ENCODE measurements around the gene KCNG2.

Gene KCNG2

DNA sequence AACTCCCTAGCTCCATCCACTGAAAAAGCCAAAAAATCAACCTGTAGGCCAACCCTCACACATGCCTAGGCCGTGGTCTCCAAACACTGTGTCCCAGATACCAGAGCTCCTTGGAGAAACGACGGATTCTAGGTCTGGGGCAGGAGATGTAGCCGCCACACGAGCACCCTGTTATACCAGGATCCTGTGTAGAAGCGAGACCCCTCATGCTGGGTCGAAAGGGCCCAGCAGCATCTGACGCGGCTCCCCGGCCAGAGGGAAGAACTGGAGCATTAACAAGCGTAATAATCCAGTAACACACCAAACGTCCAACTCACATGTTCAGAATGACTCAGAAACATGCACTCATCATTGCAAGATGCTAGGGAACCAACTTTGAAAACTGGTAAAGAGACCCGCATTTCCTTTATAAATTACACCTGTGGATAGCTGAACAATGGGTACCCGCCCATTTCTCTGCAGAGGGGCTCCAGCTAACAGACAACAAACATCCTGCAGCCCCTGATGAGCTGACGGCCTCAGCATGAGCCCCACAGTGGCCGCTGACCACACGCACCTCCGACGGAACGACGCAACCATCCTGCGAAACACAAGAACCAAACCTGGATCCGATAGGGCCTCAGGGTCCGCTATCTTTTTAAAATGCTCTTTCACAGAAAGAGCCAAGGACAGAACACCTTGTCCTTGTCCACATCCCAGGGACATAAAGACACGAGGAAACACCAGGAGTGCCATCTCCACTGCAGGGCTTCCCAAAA, 139.5 kb downstream of the KCNG2 start:
- Histone ChIP-seq H3K4me1 (ENCODE audit: control insufficient read depth, low read depth, low read length) (no peaks in the 10 kb centered on the region), H2BK5ac (ENCODE audit: low read length) (no peak overlapping the region), H3K18ac (ENCODE audit: low read length) (no peak overlapping the region), H3K27me3 (ENCODE audit: insufficient read depth, low read length, poor library complexity) (no peaks in the 10 kb centered on the region), H4K5ac (ENCODE audit: low read length) (no peak overlapping the region), H3K9ac (ENCODE audit: low read length) (no peak overlapping the region), H3K4me3 (ENCODE audit: low read length) (no peak overlapping the region), H3K4me2 (ENCODE audit: low read length) (no peak overlapping the region), H3K27ac (ENCODE audit: low read depth, low read length) (no peak overlapping the region), H2AK5ac (ENCODE audit: low read length) (no peak overlapping the region), H2BK15ac (replicated peaks; ENCODE audit: low read depth) (no peak overlapping the region), H3K36me3 (ENCODE audit: control insufficient read depth, insufficient read depth, low read length) (no peaks in the 10 kb centered on the region), H4K8ac (ENCODE audit: low read depth, low read length) (no peak overlapping the region), H3K56ac (ENCODE audit: low read length) (no peak overlapping the region), H3K4ac (ENCODE audit: low read depth, low read length) (no peak overlapping the region), H3K79me2 (ENCODE audit: control insufficient read depth, insufficient read depth, low read length) (no peaks in the 10 kb centered on the region), H3K79me1 (ENCODE audit: low read length) (no peaks in the 10 kb centered on the region), H2BK120ac (ENCODE audit: low read depth, low read length) (no peak overlapping the region), H3K23ac (ENCODE audit: low read length) (no peak overlapping the region)
- WGBS (ENCODE audit: extremely low coverage, insufficient coverage, low lambda C conversion rate) = no CpG with 5 or more reads among the region's 25 CpGs
- DNase-seq = no peak

DNA sequence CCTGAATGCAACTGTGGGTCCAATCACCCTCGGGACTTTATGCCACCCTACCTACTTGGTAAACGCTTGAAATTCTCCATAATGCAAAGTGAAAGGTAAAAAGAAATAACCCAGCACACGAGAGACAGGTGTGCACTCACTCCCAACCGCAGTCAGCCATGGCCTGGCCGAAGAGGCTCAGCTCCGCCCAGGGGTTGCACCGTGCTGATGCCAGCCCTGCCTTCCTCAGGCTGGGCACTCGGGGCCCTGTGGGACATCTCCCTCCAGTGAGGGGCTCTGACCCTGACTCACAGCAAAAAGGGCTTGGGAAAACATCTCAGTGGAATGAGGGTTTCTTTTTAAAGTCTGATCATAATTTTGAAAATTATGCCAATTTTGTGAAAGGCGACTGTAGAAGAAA, 140.5 kb downstream of the KCNG2 start:
- H3K23ac ChIP-seq (ENCODE audit: low read length) = no peak overlapping the region
- H2BK15ac ChIP-seq (replicated peaks; ENCODE audit: low read depth) = no peak overlapping the region
- no CpG with 5 or more reads among the region's 9 CpGs for WGBS (ENCODE audit: extremely low coverage, insufficient coverage, low lambda C conversion rate)
- no peaks in the 10 kb centered on the region for H3K79me2 ChIP-seq (ENCODE audit: control insufficient read depth, insufficient read depth, low read length)
- H3K4ac ChIP-seq (ENCODE audit: low read depth, low read length) = no peak overlapping the region
- H3K4me3 ChIP-seq (ENCODE audit: low read length) = no peak overlapping the region
- H3K36me3 ChIP-seq (ENCODE audit: control insufficient read depth, insufficient read depth, low read length) = no peaks in the 10 kb centered on the region
- no peak overlapping the region for H3K9ac ChIP-seq (ENCODE audit: low read length)
- H3K79me1 ChIP-seq (ENCODE audit: low read length) = no peaks in the 10 kb centered on the region
- H3K18ac ChIP-seq (ENCODE audit: low read length) = no peak overlapping the region
- H4K8ac ChIP-seq (ENCODE audit: low read depth, low read length) = no peak overlapping the region
- H2BK5ac ChIP-seq (ENCODE audit: low read length) = no peak overlapping the region
- no peak for DNase-seq
- no peak overlapping the region for H2BK120ac ChIP-seq (ENCODE audit: low read depth, low read length)
- no peaks in the 10 kb centered on the region for H3K27me3 ChIP-seq (ENCODE audit: insufficient read depth, low read length, poor library complexity)
- H3K27ac ChIP-seq (ENCODE audit: low read depth, low read length) = no peak overlapping the region
- H3K4me1 ChIP-seq (ENCODE audit: control insufficient read depth, low read depth, low read length) = no peaks in the 10 kb centered on the region
- no peak overlapping the region for H3K56ac ChIP-seq (ENCODE audit: low read length)
- H4K5ac ChIP-seq (ENCODE audit: low read length) = no peak overlapping the region
- no peak overlapping the region for H2AK5ac ChIP-seq (ENCODE audit: low read length)
- H3K4me2 ChIP-seq (ENCODE audit: low read length) = no peak overlapping the region

DNA sequence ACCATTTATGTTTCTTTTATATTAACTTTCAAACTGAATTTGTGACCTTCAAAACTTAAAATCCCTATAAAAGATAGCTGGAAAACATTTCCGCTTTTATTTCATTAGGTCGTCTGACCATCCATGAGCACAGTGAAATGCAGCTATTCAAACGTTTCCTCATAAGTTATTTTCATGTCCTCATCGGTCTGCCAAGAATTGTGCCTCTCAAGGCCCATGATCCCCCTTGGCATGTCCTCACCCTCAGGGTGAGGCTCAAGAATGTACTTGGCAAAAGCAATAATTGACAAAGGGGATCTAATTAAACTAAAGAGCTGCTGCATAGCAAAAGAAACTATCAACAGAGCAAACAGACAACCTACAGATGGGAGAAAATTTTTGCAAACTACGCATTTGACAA, 141.4 kb downstream of the KCNG2 start:
- H3K27ac ChIP-seq (ENCODE audit: low read depth, low read length) = no peak overlapping the region
- H3K4me3 ChIP-seq (ENCODE audit: low read length) = no peak overlapping the region
- no peak overlapping the region for H3K23ac ChIP-seq (ENCODE audit: low read length)
- H3K27me3 ChIP-seq (ENCODE audit: insufficient read depth, low read length, poor library complexity) = no peaks in the 10 kb centered on the region
- H4K5ac ChIP-seq (ENCODE audit: low read length) = no peak overlapping the region
- no peak for DNase-seq
- no peaks in the 10 kb centered on the region for H3K79me1 ChIP-seq (ENCODE audit: low read length)
- H3K79me2 ChIP-seq (ENCODE audit: control insufficient read depth, insufficient read depth, low read length) = no peaks in the 10 kb centered on the region
- H3K36me3 ChIP-seq (ENCODE audit: control insufficient read depth, insufficient read depth, low read length) = no peaks in the 10 kb centered on the region
- no peak overlapping the region for H2BK120ac ChIP-seq (ENCODE audit: low read depth, low read length)
- H4K8ac ChIP-seq (ENCODE audit: low read depth, low read length) = no peak overlapping the region
- no peak overlapping the region for H3K4ac ChIP-seq (ENCODE audit: low read depth, low read length)
- no peak overlapping the region for H3K18ac ChIP-seq (ENCODE audit: low read length)
- H3K56ac ChIP-seq (ENCODE audit: low read length) = no peak overlapping the region
- no peak overlapping the region for H3K9ac ChIP-seq (ENCODE audit: low read length)
- no CpG with 5 or more reads among the region's 5 CpGs for WGBS (ENCODE audit: extremely low coverage, insufficient coverage, low lambda C conversion rate)
- no peak overlapping the region for H2BK15ac ChIP-seq (replicated peaks; ENCODE audit: low read depth)
- H3K4me1 ChIP-seq (ENCODE audit: control insufficient read depth, low read depth, low read length) = no peaks in the 10 kb centered on the region
- no peak overlapping the region for H3K4me2 ChIP-seq (ENCODE audit: low read length)
- H2AK5ac ChIP-seq (ENCODE audit: low read length) = no peak overlapping the region
- H2BK5ac ChIP-seq (ENCODE audit: low read length) = no peak overlapping the region

DNA sequence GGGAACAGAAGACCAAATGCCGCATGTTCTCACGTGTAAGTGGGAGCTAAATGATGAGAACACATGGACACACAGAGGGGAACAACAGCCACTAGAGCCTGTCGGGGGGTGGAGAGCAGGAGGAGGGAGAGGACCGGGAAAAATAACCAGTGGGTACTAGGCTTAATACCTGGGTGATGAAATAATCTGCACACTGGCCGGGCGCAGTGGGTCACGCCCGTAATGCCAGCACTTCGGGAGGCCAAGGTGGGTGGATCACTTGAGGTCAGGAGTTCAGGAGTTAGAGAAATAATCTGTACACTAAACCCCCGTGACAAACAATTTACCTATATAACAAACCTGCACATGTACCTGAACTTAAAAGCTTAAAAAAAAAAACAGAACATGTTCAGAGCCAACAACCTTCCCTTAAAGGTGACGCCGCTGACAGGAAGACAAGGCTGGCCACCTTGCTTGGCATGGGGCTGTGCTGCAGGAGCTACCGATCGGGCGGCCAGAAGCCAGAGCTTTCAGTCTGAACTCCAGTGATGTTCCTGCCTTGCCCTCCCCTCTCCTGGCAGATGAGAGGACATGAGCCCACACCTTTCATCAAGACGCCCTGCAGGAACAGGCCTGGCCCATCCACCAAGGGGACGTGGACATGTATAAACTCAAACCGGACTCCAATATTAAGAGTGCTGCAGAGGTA, 142.5 kb downstream of the KCNG2 start:
- H3K27ac ChIP-seq (ENCODE audit: low read depth, low read length) = no peak overlapping the region
- H4K8ac ChIP-seq (ENCODE audit: low read depth, low read length) = no peak overlapping the region
- H3K4me3 ChIP-seq (ENCODE audit: low read length) = no peak overlapping the region
- no peak overlapping the region for H3K4me2 ChIP-seq (ENCODE audit: low read length)
- no peaks in the 10 kb centered on the region for H3K27me3 ChIP-seq (ENCODE audit: insufficient read depth, low read length, poor library complexity)
- H3K79me2 ChIP-seq (ENCODE audit: control insufficient read depth, insufficient read depth, low read length) = no peaks in the 10 kb centered on the region
- H3K56ac ChIP-seq (ENCODE audit: low read length) = no peak overlapping the region
- no peak overlapping the region for H3K4ac ChIP-seq (ENCODE audit: low read depth, low read length)
- no peak overlapping the region for H3K23ac ChIP-seq (ENCODE audit: low read length)
- WGBS (ENCODE audit: extremely low coverage, insufficient coverage, low lambda C conversion rate) = no CpG with 5 or more reads among the region's 18 CpGs
- H3K36me3 ChIP-seq (ENCODE audit: control insufficient read depth, insufficient read depth, low read length) = no peaks in the 10 kb centered on the region
- H3K4me1 ChIP-seq (ENCODE audit: control insufficient read depth, low read depth, low read length) = no peaks in the 10 kb centered on the region
- H4K5ac ChIP-seq (ENCODE audit: low read length) = no peak overlapping the region
- H3K18ac ChIP-seq (ENCODE audit: low read length) = no peak overlapping the region
- no peak overlapping the region for H2AK5ac ChIP-seq (ENCODE audit: low read length)
- DNase-seq = no peak
- H2BK120ac ChIP-seq (ENCODE audit: low read depth, low read length) = no peak overlapping the region
- no peak overlapping the region for H2BK15ac ChIP-seq (replicated peaks; ENCODE audit: low read depth)
- H3K79me1 ChIP-seq (ENCODE audit: low read length) = no peaks in the 10 kb centered on the region
- H3K9ac ChIP-seq (ENCODE audit: low read length) = no peak overlapping the region
- no peak overlapping the region for H2BK5ac ChIP-seq (ENCODE audit: low read length)

DNA sequence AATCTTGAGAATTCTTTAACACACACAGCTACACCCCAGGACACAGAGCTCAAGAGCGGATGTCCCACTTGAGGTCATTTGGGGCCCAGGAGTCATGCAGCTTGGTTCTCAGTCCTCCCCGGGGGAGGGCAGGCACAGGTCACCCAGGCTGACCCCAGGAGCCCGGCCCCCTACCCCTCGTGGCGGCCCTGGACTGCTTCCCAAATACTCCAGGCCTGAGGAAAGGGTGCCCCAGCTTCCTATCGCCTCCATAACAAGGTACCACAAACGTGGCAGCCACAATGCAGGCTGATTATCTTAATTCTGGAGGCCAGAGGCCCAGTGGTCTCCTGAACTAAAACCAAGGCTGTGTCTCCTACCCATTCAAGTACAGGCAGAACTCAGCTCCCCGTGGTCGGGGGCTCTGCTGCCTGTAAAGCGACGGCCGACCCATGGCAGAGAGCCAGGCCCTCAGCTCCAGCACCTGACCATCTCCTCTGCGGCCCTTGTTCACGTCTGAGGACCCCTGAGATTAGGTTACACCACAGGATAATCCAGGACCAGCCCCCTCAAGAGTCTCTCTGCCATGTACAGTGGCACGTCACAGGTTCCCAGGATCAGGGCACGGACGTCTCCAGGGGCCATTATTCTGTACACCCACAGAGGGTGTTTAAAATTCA, 143.2 kb downstream of the KCNG2 start:
- Histone ChIP-seq H3K79me2 (ENCODE audit: control insufficient read depth, insufficient read depth, low read length) (no peaks in the 10 kb centered on the region), H3K23ac (ENCODE audit: low read length) (no peak overlapping the region), H4K5ac (ENCODE audit: low read length) (no peak overlapping the region), H3K56ac (ENCODE audit: low read length) (no peak overlapping the region), H2BK5ac (ENCODE audit: low read length) (no peak overlapping the region), H3K4me3 (ENCODE audit: low read length) (no peak overlapping the region), H3K79me1 (ENCODE audit: low read length) (no peaks in the 10 kb centered on the region), H4K8ac (ENCODE audit: low read depth, low read length) (no peak overlapping the region), H2BK15ac (replicated peaks; ENCODE audit: low read depth) (no peak overlapping the region), H3K4ac (ENCODE audit: low read depth, low read length) (no peak overlapping the region), H3K9ac (ENCODE audit: low read length) (no peak overlapping the region), H2BK120ac (ENCODE audit: low read depth, low read length) (no peak overlapping the region), H3K36me3 (ENCODE audit: control insufficient read depth, insufficient read depth, low read length) (no peaks in the 10 kb centered on the region), H3K4me2 (ENCODE audit: low read length) (no peak overlapping the region), H3K27ac (ENCODE audit: low read depth, low read length) (no peak overlapping the region), H2AK5ac (ENCODE audit: low read length) (no peak overlapping the region), H3K27me3 (ENCODE audit: insufficient read depth, low read length, poor library complexity) (no peaks in the 10 kb centered on the region), H3K4me1 (ENCODE audit: control insufficient read depth, low read depth, low read length) (no peaks in the 10 kb centered on the region), H3K18ac (ENCODE audit: low read length) (no peak overlapping the region)
- no CpG with 5 or more reads among the region's 17 CpGs for WGBS (ENCODE audit: extremely low coverage, insufficient coverage, low lambda C conversion rate)
- no peak for DNase-seq

All from mesendoderm (in vitro differentiated cells).